GM21447 (cell line): ENCODE data around the gene RBFOX1.
"Not testable (repeated sequence)": the region's sequence is repeated elsewhere in the genome, so short reads cannot be mapped to it uniquely, and the experiment has no call there.

Experiments used
- ATAC-seq: cut with Tn5 transposase; IDR thresholded peaks from one replicate; pipeline ENCODE4 v1.9.1; 2021; ENCODE audit not compliant: unreplicated experiment

RBFOX1 gene

DNA sequence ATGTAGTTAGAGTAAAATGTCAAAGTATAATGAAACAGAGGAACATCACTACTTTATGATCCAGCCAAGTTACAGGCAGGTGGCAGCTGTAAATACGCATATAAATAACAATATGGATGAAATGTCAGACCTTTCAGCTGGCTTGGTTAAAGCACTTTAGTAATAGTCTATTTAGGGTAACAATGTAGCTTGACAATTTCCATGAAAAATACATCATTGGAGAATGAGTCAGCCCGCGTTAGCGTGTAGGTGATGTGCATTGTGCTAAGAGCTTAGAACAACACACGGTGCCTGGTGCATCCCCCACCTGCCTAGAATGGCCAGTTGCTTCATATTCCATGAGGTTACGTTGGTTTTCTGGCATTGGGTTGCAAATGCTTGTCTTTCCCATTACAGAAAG is 119.4 kb downstream of the RBFOX1 start:
- ATAC-seq = no peak

DNA sequence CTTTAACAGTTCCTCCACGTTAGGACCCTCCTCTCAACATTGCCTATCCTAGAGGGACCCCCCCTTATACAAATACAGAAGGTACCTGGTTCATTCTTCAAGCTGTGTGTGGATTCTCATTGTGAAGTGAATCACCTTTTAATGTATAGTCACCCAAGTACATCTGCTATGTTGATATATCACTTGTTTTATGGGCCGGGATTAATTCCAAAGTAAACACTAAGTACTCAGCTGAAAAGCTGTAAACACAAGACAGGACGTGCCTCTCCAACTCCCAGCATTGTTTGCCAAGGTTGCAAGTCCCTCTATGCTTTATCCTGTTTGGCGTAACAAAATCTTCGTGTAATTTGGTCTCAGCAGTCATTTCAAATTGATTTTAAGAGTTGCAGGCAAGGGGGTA is 123.6 kb downstream of the RBFOX1 start:
- no peak for ATAC-seq

DNA sequence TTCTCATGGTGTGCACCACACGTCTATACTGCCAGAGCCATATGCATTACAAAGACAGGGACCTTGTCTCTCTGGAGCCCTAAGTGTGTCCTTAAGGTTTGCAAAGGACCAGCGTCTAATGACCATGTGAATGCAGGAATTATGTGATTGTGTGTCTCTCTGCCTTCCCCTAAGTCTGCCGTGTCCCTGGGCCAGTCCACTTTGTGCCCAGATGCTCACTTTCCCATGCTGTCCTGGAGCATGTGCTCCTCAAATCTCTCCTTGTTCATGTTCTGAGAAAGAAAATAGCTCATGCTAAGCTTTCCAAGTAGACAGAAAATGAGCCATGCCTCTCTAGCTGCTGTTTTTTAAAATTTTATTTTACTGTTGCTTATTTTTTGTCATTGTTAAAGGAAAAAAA is 125.5 kb downstream of the RBFOX1 start:
- ATAC-seq = no peak

DNA sequence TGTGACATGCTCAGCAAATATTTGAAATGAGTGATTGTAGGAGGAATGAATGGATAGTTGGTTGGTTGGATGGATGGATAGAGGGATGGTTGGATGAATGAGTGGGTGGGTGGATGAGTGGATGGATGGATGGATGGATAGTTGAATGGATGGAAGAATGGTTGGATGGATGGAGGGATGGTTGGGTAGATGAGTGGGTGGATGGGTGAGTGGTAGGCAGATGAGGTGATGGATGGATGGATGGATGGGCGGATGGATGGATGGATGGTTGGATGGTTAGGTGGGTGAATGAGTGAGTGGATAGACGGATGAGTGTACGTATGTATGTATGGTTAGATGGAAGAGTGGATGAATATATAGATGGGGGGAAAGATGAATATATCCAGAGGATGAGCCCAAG is 137.7 kb downstream of the RBFOX1 start:
- ATAC-seq = no peak

DNA sequence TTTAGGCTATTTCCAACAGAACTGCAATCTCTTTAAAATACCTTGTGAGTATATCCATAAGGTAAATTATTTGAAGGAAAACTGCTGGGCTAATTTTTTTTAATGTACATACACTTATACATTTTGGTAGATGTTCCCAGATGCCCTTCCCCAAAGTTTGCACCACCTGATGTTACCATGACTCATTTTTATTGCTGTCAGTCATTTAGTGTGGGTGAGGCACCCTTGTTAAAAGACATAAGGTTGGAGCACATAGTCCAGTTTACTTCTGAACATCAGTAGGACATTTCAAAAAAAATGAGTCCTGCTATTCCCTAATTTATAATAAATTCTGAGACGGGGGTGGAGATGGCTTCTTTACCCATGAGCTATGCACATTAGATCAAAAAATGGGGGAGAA is 138.6 kb downstream of the RBFOX1 start:
- ATAC-seq = no peak

DNA sequence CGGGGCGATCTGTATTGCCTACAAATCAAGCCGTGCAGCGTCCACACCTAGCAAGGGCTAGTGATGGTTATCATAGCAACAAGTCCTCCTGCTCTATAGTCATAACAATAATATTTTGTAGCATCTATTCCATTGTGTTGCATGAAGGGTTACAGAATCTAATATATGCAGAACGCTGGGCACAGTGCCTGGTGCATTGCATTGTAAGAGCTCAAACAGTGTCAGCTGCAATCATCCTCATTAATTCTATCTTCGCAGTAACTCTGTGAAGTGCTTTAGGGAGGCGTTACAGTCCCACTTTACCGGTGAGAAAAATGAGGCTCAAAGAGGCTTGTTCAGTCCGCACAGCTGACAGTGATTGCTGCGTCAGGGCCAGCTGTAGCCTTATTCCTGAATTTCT is 149.4 kb downstream of the RBFOX1 start:
- ATAC-seq = no peak

DNA sequence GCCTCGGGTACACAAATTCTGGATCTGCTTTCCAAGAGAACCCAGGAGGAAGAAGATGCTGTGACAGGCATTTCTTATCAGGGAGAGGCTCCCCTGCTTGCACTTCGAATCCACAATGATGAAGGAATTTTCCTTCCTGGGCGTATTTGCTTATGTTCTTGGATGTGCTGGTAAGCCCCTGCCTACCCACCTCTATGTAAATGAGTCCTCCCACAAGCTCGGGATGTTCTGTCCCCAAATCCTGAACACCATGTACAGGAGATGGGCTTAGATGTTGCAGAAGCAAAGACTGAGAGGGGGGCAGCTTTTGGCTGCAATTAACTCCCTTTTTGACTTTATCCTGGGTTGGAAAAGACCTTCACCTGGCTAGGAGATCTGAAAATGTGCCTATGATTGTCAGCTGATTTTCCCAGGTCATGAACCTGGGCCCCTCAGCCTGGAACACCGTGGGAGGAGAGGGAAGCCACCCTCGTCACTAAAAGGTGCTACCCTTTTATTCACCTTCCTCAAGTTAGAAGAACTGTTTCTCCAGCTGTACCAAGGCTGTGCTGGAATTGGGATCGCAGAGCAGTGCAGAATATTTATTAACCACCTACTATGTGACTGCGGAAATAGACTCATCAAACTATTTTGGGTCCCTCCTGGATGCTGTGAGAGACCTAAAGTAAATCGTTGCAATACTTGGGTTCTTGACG is 150.1 kb downstream of the RBFOX1 start:
- no peak for ATAC-seq

DNA sequence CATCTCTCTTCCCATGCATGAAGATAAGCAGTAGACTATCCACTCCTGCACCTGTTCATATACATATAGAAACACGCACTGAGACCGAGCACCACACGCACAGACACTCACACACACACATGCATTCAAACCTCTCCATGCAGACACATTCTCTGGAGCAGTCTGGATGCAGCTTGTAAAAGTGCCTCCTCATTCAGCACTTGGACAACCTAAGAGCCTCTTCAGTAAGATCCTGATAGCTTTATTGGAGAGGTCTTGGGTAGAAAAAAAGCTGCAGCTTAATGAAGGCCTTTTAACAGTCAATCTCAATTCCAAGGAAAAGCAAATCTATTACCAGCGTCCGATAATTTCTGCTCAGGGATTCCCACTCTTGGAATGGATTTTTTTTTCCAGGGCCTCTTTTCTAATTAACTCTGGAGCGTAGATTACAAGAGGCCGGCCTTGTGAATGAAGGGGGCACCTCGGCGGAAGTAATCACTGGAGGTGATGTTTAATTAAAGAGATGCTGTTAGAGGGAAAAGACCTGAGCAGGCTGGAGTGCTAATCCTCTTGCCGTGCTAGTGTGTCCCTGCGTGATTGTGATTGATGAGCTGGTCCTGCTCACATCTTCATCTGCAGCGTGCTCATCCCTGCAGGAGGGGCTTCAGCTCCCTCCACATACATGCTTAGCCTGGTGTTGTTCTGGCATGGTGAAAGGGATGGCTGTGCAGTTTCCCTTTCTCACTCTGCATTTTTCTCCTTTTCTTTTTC is 155.1 kb downstream of the RBFOX1 start:
- ATAC-seq = no peak

DNA sequence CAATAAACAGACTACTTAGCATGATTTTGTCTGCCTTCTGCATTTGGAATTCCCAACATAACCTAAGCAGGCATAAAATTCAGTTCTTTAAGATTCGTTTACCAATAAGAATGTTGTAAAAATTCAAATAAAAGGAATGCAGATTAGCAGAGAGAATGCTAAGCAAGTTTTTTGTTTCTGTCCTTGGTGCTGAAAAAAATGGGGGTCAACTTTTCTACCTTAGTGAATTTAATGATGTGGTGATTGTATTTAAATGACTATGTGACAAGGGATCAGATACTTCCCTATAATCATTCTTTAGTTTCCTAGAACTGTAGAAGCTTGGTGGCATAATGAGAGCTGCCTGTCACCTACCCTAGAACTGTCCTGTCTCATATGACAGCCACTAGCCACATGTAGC is 159.5 kb downstream of the RBFOX1 start:
- no peak for ATAC-seq

DNA sequence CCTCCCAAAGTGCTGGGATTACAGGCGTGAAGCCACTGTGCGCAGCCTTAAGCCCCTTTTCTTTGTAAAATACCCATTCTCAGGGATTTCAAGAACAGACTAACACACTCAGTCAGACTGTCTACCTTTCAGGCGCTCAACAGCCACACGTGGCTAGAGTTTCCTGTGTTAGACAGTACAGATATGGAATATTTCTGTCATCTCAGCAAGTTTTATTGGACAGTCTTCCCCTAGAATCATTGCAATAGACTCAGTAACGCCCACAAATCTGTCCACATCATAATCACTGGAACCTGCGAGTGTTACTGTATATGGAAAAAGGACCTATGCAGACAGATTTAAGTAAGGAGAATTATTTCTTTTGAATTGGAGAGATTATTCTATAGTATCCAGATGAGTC is 160.5 kb downstream of the RBFOX1 start:
- ATAC-seq = no peak

DNA sequence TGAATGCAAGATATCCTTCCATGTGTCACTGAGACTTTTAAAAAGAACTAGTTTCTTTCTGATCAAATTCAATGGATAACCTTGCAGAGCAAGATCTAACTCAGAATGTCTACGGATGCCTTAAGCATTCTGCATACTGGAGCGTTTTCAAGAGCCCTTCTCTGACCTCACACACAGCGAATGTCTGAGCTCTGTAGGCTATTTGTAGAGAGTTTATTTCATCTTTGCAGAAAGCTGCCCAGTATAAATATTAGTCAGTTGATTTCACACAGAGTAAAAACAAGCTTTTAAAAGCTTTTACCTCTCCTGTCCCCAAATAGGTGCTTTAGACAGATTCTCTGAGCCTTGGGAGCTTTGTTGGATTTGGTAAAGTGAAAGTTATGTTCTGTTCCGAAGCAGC is 165.0 kb downstream of the RBFOX1 start:
- ATAC-seq = no peak

DNA sequence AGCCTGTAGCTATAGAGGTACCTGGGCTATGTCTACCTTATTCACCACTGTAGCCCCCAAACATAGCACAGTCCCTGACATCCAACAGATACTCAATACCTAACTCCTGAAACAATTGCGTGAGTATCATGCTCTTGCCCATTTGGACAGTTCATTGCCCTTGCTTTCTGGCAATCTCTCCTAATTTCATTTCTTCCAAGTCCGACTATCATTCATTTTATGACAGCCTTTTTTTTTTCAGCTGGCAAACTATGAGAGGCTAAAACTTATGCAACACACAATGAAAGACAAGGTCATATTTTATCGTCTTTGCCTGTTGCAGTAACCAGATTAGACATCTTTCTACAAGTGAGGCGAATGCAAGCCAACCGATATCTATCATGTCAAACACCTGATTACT is 169.2 kb downstream of the RBFOX1 start:
- no peak for ATAC-seq

DNA sequence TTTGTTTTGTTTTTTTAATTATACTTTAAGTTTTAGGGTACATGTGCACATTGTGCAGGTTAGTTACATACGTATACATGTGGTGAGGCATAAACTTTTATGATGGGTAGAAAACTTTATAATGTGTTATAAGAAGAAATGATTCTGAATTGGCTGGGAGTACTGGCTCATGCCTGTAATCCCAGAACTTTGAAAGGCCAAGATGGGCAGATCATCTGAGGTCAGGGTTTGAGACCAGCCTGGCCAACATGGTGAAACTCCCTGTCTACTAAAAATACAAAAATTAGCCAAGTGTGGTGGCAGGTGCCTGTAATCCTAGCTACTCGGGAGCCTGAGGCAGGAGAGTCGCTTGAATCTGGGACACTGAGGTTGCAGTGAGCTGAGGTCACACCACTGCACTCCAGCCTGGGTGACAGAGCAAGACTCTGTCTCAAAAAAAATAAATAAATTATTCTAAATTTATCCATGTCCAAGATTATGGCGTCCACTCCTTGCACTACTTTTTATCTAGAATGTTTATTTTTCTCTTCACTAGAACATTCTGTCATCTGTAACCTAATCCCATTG is 170.0 kb downstream of the RBFOX1 start:
- not testable (repeated sequence) for ATAC-seq

DNA sequence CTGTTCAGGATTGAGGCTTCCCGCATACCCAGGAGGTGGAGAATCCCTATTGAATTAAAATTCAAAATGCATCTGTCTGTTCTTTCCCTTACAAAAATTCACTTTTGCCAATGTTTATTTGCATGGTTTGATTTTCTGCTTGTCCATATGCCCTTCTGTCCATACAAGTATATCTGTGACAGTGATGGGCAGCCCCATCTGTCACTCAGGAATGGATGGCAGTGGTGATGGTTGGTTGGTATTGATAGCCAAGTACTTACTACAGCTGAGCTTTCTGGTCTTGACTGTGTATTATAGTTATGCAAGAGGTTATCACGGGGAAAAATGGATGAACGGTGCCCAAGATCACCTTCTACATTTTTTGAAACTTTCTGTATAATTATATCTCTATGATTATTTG is 171.0 kb downstream of the RBFOX1 start:
- no peak for ATAC-seq

DNA sequence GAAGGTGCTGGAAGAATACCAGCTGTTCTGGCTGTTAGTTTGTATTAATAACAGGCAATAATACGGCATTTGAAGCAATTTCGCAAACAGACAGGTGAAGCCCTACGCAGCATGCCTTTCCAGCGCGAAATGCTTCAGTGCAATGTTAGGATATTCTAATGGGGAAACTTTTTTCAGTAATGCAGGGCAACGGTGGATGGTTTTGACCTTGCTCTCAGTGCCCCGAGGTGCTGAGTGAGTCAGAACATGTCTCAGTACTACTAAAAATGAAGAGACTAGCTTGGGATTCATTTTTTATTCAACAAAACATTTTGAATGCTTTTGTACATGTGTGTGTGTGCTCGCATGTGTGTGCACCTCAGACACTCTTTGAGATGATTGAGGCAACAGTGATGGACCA is 172.2 kb downstream of the RBFOX1 start:
- ATAC-seq = no peak

DNA sequence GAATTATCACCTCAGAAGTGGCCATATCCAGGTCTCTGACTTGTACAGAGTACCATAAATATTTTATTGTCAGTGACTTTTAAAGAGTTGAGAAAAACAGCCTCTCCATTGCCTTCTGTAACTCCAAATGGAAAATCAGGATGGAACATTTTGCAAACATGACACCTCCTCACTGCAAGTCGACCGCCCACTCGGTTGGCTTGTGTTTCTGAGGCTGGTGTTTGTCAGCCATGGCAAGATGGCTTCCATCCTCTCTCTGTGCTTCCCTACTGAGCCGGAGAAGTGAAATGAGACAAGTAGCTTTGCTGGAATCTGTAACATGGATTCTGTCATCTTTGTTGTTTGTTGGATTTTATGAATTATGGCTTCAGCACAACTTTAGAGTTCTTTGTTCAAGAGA is 172.8 kb downstream of the RBFOX1 start:
- ATAC-seq = no peak

DNA sequence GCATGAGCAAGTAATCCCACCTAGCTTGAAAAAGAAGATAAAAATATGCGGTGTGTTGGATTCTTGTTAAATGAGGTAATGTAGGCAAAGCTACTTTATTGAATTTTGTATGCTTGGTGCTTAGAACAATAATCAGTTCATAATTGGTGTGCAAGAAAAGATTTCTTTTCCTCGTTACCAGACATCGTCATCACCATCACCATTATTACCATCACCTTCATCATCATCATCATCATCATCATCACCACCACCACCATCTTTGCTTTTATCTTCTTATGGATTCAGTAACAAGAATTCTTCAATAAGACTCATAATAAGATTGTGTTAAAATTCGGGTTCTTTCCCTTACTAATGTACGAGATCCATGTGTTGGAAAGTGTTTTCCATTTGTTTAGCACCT is 173.7 kb downstream of the RBFOX1 start:
- no peak for ATAC-seq

DNA sequence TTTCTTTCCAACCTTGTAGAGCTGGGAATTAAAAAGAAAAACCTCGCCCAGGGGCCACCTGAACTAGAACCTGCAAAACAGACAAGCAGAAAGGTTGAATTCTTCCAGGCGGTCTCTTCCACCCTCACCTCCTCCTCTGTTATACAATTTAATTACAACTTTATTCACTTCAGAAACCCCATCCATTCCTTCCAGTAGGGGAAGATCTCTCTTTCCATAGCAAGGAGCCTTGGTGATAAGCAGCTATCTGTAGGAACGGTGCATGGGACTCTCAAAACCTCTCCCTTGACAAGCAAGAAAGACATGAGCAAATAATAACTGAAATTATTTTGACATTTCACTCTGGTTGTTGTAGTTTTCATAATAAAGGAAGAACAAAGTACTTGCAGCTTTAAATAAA is 176.0 kb downstream of the RBFOX1 start:
- ATAC-seq = no peak

DNA sequence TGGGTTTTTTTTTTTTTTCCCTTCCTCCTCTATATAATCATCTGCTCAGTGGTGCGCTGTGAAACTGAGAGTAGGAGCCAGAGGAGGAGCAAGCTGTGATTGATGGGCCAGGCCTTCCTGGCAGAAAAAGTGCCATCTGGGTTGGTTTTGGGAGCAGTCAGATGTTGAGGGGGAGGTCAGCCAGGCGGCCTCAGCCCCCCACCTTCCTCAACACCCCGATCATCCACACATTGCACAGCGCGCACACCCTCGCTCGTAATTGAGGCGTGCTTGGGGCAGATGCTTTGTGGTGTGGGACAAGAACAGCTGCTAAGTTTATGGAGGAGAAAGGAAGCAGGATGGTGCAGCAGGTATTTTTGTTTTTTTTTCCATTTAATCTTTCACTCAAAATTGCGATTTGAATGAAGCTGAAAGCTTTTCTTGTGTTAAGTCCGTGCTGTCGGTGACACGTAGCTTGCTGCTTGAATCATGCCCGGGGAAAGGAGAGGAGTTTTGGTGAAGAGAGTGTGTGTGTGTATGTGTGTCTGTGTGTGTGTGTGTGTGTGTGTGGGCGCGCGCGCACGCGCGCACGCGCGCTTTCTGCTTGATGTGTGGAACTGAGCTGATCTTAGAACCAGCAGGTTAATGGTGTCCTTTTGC is 177.4 kb downstream of the RBFOX1 start:
- no peak for ATAC-seq

DNA sequence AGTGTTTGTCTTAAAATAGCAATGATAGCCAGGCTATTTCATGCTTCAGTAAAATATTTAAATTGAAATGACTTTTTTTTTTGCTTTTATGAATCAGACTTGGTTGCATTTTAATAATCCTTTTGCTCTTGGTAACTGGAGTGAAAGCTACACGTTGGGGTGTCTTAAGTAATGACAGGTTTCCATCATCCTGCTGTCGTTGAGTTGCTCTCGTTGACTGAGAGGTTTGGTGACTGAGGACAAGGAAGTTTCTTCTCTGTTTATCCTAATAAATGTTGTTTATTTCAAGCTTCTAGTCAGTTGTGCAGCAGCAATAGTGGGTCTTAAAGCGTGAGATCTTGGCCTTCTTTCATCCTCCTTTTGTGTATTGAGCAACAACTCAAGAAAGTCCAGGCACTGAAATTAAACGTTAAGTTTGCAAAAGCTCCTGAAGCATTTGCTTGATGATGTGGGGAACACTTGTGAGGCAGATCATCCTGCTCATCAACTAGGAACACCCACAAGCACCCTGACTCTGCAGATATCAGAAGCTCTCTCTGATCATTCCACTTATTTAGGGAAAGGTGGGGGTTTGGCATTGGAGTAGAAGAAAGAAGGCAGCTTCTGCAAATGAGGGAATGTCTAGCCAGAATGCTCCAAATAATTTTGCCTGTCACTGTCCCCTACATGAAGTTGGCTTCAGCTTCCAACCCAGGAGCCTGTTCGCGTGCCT is 179.1 kb downstream of the RBFOX1 start:
- ATAC-seq = no peak

DNA sequence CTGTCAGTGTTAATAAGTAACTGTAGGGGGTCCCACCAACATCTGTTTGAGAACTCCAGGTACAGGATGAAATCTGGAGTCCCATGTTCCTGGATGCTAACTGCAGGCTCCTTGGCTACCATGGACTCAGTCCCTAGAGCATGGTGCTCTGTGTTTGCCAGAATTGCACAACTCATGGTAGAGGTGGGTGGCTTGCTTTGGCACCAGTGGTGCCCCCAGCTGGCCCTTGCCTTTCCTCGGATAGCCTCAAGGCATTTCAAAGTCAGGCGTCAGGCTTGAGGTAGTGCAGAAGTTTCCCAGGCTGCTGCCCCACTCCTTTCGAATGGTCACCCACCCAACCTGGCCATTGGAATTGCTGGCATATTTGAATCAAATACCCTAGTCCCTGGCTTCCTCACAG is 179.9 kb downstream of the RBFOX1 start:
- ATAC-seq = no peak
